ENCODE data around the gene MBNL2. TPM values are rescaled to one million over a fixed set of nuclear protein-coding genes. Genes with fewer than 3 reads are reported as not detected.

The MBNL2 gene
- total RNA-seq, 2 donors from 2014 or later = 47.5 to 50.8 TPM

DNA sequence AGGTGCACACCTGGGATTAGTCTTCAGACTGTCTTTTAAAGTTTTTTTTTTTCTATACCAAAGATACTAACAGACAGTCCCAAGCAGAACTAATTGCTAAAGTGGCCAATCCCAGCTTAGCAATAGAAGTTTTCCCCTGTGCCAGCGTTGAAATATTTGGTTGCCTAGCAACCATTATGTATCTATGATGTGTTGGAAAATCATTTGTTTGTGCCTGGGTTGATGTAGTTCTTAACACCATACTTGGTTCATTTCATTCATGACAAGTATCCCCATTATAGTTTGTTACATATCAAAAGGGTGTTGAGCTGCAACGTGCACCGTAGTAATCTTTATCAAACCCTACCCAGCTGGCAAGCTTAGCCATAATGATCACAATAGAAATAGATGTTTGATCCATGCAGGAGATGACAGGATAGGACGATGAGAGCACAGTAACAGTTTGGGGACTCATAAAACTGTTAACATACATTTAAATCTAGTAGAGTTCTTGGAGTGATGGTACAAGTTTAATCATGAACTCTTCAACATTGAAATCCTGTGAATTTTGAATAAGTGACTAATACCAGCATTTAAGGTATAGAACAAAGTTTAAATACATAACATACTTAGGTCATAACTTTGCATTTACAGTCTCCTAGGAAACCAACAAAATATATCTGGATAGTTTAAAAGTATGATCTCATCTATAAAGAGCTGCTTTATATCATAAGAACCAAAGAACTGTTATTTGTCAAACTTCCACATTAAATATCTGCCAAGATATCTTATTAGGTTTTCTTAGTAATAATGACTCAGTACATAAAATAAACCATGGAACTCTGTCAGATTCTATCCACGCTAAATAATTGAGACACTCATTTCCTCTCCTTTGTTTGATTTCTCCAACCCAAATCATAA, 73.4 kb downstream of the MBNL2 start:
- Histone ChIP-seq H3K27me3 (no peaks in the 10 kb centered on the region), H3K9me3 (no peaks in the 10 kb centered on the region), H3K27ac (no peak overlapping the region), H3K4me3 (no peak overlapping the region), H3K4me1 (peaks cover 21% of the 10 kb centered on the region), H3K36me3 (replicated peaks in 1 of 2; ENCODE audit: insufficient read depth in 1 of 2, low read depth in 2 of 2) (no peaks in the 10 kb centered on the region)
- no peak for DNase-seq
- peak; percentile 65 for ATAC-seq
- intact Hi-C loops (cut with DNase I) = no loop called here
- 38 to 48% methylated on average over 5 of the region's 5 CpGs for WGBS, 2 donors
- TF ChIP-seq POLR2A (IDR thresholded peaks at IDR 0.05) = no peak
- TF ChIP-seq, protein P1, sequence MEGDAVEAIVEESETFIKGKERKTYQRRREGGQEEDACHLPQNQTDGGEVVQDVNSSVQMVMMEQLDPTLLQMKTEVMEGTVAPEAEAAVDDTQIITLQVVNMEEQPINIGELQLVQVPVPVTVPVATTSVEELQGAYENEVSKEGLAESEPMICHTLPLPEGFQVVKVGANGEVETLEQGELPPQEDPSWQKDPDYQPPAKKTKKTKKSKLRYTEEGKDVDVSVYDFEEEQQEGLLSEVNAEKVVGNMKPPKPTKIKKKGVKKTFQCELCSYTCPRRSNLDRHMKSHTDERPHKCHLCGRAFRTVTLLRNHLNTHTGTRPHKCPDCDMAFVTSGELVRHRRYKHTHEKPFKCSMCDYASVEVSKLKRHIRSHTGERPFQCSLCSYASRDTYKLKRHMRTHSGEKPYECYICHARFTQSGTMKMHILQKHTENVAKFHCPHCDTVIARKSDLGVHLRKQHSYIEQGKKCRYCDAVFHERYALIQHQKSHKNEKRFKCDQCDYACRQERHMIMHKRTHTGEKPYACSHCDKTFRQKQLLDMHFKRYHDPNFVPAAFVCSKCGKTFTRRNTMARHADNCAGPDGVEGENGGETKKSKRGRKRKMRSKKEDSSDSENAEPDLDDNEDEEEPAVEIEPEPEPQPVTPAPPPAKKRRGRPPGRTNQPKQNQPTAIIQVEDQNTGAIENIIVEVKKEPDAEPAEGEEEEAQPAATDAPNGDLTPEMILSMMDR (IDR thresholded peaks at IDR 0.05) = no peak

DNA sequence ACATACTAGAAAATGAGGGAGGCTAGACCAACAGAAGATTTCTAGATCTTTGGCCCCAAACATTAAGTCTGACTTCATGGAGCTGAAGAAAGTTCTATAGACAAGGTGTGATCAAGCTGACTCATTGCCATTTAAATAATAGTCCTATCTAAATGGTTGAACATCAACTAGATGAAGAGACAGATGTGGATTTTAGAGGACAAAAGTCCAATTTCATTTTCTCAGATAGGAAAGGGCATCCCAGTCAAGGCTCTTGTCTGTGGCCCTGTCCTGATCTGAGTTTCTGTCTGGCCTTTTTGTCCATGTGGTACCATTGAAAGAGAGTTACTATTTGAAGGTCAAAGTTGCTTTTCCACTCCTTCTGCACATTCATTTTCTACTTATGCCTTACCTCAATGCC, 74.6 kb downstream of the MBNL2 start:
- no peaks in the 10 kb centered on the region for H3K27me3 ChIP-seq
- no peak for DNase-seq
- no peak for TF ChIP-seq POLR2A (IDR thresholded peaks at IDR 0.05)
- TF ChIP-seq, protein P1 (IDR thresholded peaks at IDR 0.05) = no peak
- H3K4me1 ChIP-seq = peaks cover 26% of the 10 kb centered on the region
- H3K4me3 ChIP-seq = no peak overlapping the region
- no peaks in the 10 kb centered on the region for H3K36me3 ChIP-seq (replicated peaks in 1 of 2; ENCODE audit: insufficient read depth in 1 of 2, low read depth in 2 of 2)
- H3K27ac ChIP-seq = peak overlapping the region in 1 of 4 donors; percentile 2
- no peak for ATAC-seq
- intact Hi-C loops (cut with DNase I) = no loop called here
- no peaks in the 10 kb centered on the region for H3K9me3 ChIP-seq

DNA sequence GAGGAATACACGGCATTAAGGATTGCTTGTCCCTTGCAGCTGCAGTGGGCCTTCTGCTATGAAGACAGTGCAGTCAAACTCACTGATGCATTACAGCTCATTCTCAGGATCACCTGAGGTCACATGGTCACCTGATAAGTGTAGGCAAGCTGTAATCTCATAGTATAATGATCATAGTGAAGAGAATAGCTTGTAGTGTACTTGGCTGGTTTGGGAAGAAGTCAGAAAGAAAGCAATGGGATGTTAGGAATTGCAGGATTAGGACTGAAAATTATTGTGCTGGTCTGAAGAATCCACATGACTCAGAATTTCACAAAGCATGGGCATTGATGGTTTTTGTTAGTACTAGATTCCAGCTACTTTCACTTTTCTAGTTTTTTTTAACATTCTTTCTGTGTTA, 76.7 kb downstream of the MBNL2 start:
- no peaks in the 10 kb centered on the region for H3K9me3 ChIP-seq
- no peak for TF ChIP-seq POLR2A (IDR thresholded peaks at IDR 0.05)
- TF ChIP-seq, protein P1 (IDR thresholded peaks at IDR 0.05) = no peak
- intact Hi-C loops (cut with DNase I) = no loop called here
- H3K27me3 ChIP-seq = no peaks in the 10 kb centered on the region
- no peak for ATAC-seq
- H3K4me3 ChIP-seq = no peak overlapping the region
- peaks cover 37% of the 10 kb centered on the region for H3K4me1 ChIP-seq
- WGBS, 2 donors = 77 to 96% methylated on average over 1 of the region's 1 CpG
- H3K36me3 ChIP-seq (replicated peaks in 1 of 2; ENCODE audit: insufficient read depth in 1 of 2, low read depth in 2 of 2) = no peaks in the 10 kb centered on the region
- DNase-seq = no peak
- no peak overlapping the region for H3K27ac ChIP-seq

DNA sequence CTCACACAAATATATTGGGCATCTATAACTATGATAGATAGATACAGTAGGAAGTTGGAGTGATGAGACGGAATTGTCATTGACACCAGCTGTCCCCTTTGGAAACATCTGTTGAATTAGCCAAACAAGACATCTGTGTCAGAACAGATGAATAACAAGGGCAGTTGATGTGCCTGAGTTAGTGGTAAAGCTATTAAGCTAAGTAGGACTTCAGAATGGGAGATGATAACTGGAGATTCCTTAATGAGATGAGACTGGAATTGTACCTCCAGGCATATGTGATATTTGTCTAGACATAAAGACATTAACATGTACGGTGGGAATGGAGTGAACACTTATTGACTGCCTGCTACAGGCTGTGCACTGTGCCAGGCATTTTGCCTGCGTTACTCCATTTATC, 78.7 kb downstream of the MBNL2 start:
- H3K4me1 ChIP-seq = peaks cover 25% of the 10 kb centered on the region
- no peaks in the 10 kb centered on the region for H3K9me3 ChIP-seq
- no peak overlapping the region for H3K27ac ChIP-seq
- ATAC-seq (no peak), DNase-seq (no peak)
- TF ChIP-seq, protein P1 (IDR thresholded peaks at IDR 0.05) = no peak
- no peak for TF ChIP-seq POLR2A (IDR thresholded peaks at IDR 0.05)
- no peaks in the 10 kb centered on the region for H3K36me3 ChIP-seq (replicated peaks in 1 of 2; ENCODE audit: insufficient read depth in 1 of 2, low read depth in 2 of 2)
- no peak overlapping the region for H3K4me3 ChIP-seq
- H3K27me3 ChIP-seq = no peaks in the 10 kb centered on the region
- intact Hi-C loops (cut with DNase I) = no loop called here
- WGBS, 2 donors = 60 to 74% methylated on average over 3 of the region's 3 CpGs
